GM23338 (cell line): Measurements from ENCODE around the gene VMAC. TPM values are rescaled to one million over a fixed set of nuclear protein-coding genes. Genes with fewer than 3 reads are reported as not detected.
A peak's percentile ranks its signal among the peaks of the same experiment; 100 is the strongest.

Experiments used
- ATAC-seq: fragments of 200-7000 bp; cut with Tn5 transposase; 3 replicates; pipeline ENCODE4 v1.9.1; 2020
- DNase-seq: peaks from one replicate; pipeline ENCODE4 v3.0.0-alpha.2; 2015; ENCODE audit warnings: low spot score
- H2AFZ ChIP-seq: fragments of 200-600 bp; sonication (generic); 2 replicates; pipeline ENCODE4 v1.8.0; 2016; ENCODE audit warnings: antibody characterized with exemption, mild to moderate bottlenecking, moderate library complexity
- H3F3A ChIP-seq: fragments of 200-600 bp; sonication (generic); replicated peaks from 2 replicates; pipeline ENCODE4 v1.8.0; 2017; ENCODE audit warnings: antibody characterized with exemption, mixed run types, low read depth
- H3K27ac ChIP-seq: fragments of 200-600 bp; sonication (generic); 2 replicates; pipeline ENCODE4 v1.6.1; 2016; ENCODE audit warnings: low read depth
- H3K27me3 ChIP-seq: fragments of 200-600 bp; sonication (generic); 2 replicates; pipeline ENCODE4 v1.8.0; 2016; ENCODE audit warnings: mild to moderate bottlenecking, mixed run types, moderate library complexity; ENCODE audit not compliant: insufficient read depth
- H3K36me3 ChIP-seq: fragments of 200-600 bp; sonication (generic); 2 replicates; pipeline ENCODE4 v1.8.0; 2016; ENCODE audit warnings: mild to moderate bottlenecking; ENCODE audit not compliant: insufficient read depth
- H3K4me1 ChIP-seq: fragments of 200-600 bp; sonication (generic); 2 replicates; pipeline ENCODE4 v1.8.0; 2016; ENCODE audit warnings: mild to moderate bottlenecking, moderate library complexity; ENCODE audit not compliant: insufficient read depth
- H3K4me2 ChIP-seq: fragments of 200-600 bp; sonication (generic); 2 replicates; pipeline ENCODE4 v1.7.1; 2017; ENCODE audit warnings: mixed run types
- H3K4me3 ChIP-seq: fragments of 200-600 bp; sonication (generic); 2 replicates; pipeline ENCODE4 v1.6.1; 2016; ENCODE audit warnings: mixed run types
- H3K79me2 ChIP-seq: fragments of 200-600 bp; sonication (generic); replicated peaks from 2 replicates; pipeline ENCODE4 v1.8.0; 2017; ENCODE audit warnings: mild to moderate bottlenecking; ENCODE audit not compliant: insufficient read depth
- H3K9me2 ChIP-seq: fragments of 200-600 bp; sonication (generic); 2 replicates; pipeline ENCODE4 v1.8.0; 2017; ENCODE audit not compliant: insufficient read depth
- H4K20me1 ChIP-seq: fragments of 200-600 bp; sonication (generic); replicated peaks from 2 replicates; pipeline ENCODE4 v1.8.0; 2017; ENCODE audit warnings: mild to moderate bottlenecking; ENCODE audit not compliant: insufficient read depth
- H3K27ac Mint-ChIP-seq: 2 replicates; pipeline ENCODE4 v1.8.0; 2020; ENCODE audit warnings: inconsistent platforms, mild to moderate bottlenecking, moderate library complexity, mixed read lengths
- H3K27me3 Mint-ChIP-seq: 3 replicates; pipeline ENCODE4 v1.8.0; 2022; ENCODE audit warnings: low read depth, mild to moderate bottlenecking, moderate library complexity, mixed read lengths, inconsistent platforms; ENCODE audit not compliant: insufficient read depth, poor library complexity
- H3K36me3 Mint-ChIP-seq: 3 replicates; pipeline ENCODE4 v1.8.0; 2021; ENCODE audit warnings: low read depth, mild to moderate bottlenecking, inconsistent platforms, moderate library complexity, mixed read lengths
- H3K4me1 Mint-ChIP-seq: 3 replicates; pipeline ENCODE4 v1.8.0; 2020; ENCODE audit warnings: mild to moderate bottlenecking, inconsistent platforms, mixed read lengths
- H3K4me3 Mint-ChIP-seq: 3 replicates; pipeline ENCODE4 v1.8.0; 2021; ENCODE audit warnings: moderate library complexity, mild to moderate bottlenecking, inconsistent platforms, mixed read lengths
- H3K9me3 Mint-ChIP-seq: 3 replicates; pipeline ENCODE4 v1.8.0; 2020; ENCODE audit warnings: moderate library complexity, mild to moderate bottlenecking, inconsistent platforms, mixed read lengths
- CREB1 ChIP-seq: fragments of 250-450 bp; sonication (Bioruptor Pico); IDR thresholded peaks from 2 replicates; pipeline ENCODE4 v1.5.0; 2020; ENCODE audit warnings: low read depth, mild to moderate bottlenecking, moderate library complexity
- CTCF ChIP-seq, 2 experiments: fragments of 200-600 bp in 1 of 2; sonication (generic) in 1 of 2; conservative IDR thresholded peaks; 2 replicates each; pipeline versions ENCODE4 v1.5.1 to v1.6.1; 2016 to 2017; ENCODE audit warnings: antibody characterized with exemption in 2 of 2, low read depth in 2 of 2, mild to moderate bottlenecking in 2 of 2, moderate library complexity in 1 of 2
- ETS1 ChIP-seq: IDR thresholded peaks from 2 replicates; pipeline ENCODE4 v1.6.1; 2016; ENCODE audit warnings: antibody characterized with exemption
- EZH2 ChIP-seq: fragments of 200-600 bp; sonication (generic); IDR thresholded peaks from one replicate; pipeline ENCODE4 v1.8.0; 2017; ENCODE audit warnings: antibody characterized with exemption, mild to moderate bottlenecking, low read depth; ENCODE audit not compliant: unreplicated experiment
- EZH2phosphoT487 ChIP-seq: fragments of 200-600 bp; sonication (generic); IDR thresholded peaks from one replicate; pipeline ENCODE4 v1.8.1; 2018; ENCODE audit warnings: antibody characterized with exemption; ENCODE audit not compliant: unreplicated experiment
- JUNB ChIP-seq: IDR thresholded peaks from one replicate; pipeline ENCODE4 v1.6.1; 2016; ENCODE audit warnings: antibody characterized with exemption; ENCODE audit not compliant: unreplicated experiment
- NANOG ChIP-seq: IDR thresholded peaks from 2 replicates; pipeline ENCODE4 v1.6.1; 2016; ENCODE audit warnings: antibody characterized with exemption, borderline replicate concordance
- POLR2AphosphoS5 ChIP-seq: IDR thresholded peaks from 2 replicates; pipeline ENCODE4 v1.6.1; 2016; ENCODE audit warnings: antibody characterized with exemption, low read depth
- REST ChIP-seq: IDR thresholded peaks from one replicate; pipeline ENCODE4 v1.6.1; 2018; ENCODE audit warnings: antibody characterized with exemption; ENCODE audit not compliant: unreplicated experiment
- STAT1 ChIP-seq: IDR thresholded peaks from one replicate; pipeline ENCODE4 v1.6.1; 2016; ENCODE audit warnings: antibody characterized with exemption; ENCODE audit not compliant: unreplicated experiment
- ZNF114 ChIP-seq: fragments of 250-450 bp; sonication (Bioruptor Pico); IDR thresholded peaks from 2 replicates; pipeline ENCODE4 v1.5.0; 2020; ENCODE audit warnings: mild to moderate bottlenecking, moderate library complexity
- ZNF331 ChIP-seq: fragments of 250-450 bp; sonication (Bioruptor Pico); IDR thresholded peaks from 2 replicates; pipeline ENCODE4 v1.5.0; 2020; ENCODE audit warnings: low read depth, mild to moderate bottlenecking, moderate library complexity
- ZNF462 ChIP-seq: fragments of 250-450 bp; sonication (Bioruptor Pico); IDR thresholded peaks from 2 replicates; pipeline ENCODE4 v1.5.0; 2020; ENCODE audit warnings: mild to moderate bottlenecking, moderate library complexity
- polyA plus RNA-seq: library from polyadenylated mRNA; unstranded; fragments of >200 nt; fragmentation: Nextera tagmentation; extraction: Ambion mirVana; gene quantifications from 2 replicates; pipeline ENCODE4 v1.2.1, GENCODE V29; 2016
- total RNA-seq: library from RNA; depleted of rRNA; stranded (reverse); fragments of >200 nt; shearing (Covaris generic); gene quantifications from 2 replicates; pipeline ENCODE4 v1.2.3, GENCODE V29; 2014

VMAC gene
- total and polyA plus RNA-seq, 2 experiments from 2014 or later: 0.79 to 3.7 TPM

- no peak overlapping the region for H3K4me3 Mint-ChIP-seq
- H3F3A ChIP-seq: no peaks in the 10 kb centered on the region
- no peaks in the 10 kb centered on the region for H3K27me3 ChIP-seq
- no peaks in the 10 kb centered on the region for H3K9me2 ChIP-seq
- H3K4me2 ChIP-seq: no peak overlapping the region
- DNase-seq (no peak), ATAC-seq (no peak)
- no peak overlapping the region for H2AFZ ChIP-seq
- H3K27ac Mint-ChIP-seq: peak overlapping the region; percentile 80; the same call in 1 of the 2 replicates
- TF ChIP-seq ETS1 (no peak), NANOG (no peak), JUNB (no peak), ZNF114 (CRISPR knock-in tag) (no peak), ZNF462 (no peak), EZH2 (no peak), CREB1 (CRISPR knock-in tag) (no peak), EZH2phosphoT487 (no peak), CTCF (conservative IDR thresholded peaks at IDR 0.05; ENCODE audit: low read depth in 2 of 2) (no peak), STAT1 (no peak), REST (no peak), POLR2AphosphoS5 (no peak), ZNF331 (CRISPR knock-in tag) (no peak)
- H3K9me3 Mint-ChIP-seq: no peaks in the 10 kb centered on the region
- H3K79me2 ChIP-seq: peaks cover 46% of the 10 kb centered on the region
- H3K36me3 ChIP-seq: peaks cover 8% of the 10 kb centered on the region; the same call in 1 of the 2 replicates
- no peak overlapping the region for H3K27ac ChIP-seq
- H4K20me1 ChIP-seq: peaks cover 29% of the 10 kb centered on the region; the same call in 1 of the 2 replicates
- H3K4me3 ChIP-seq: no peak overlapping the region
- peaks cover 44% of the 10 kb centered on the region for H3K36me3 Mint-ChIP-seq
- H3K27me3 Mint-ChIP-seq: peaks cover 18% of the 10 kb centered on the region
- H3K4me1 Mint-ChIP-seq: peaks cover 5% of the 10 kb centered on the region; the same call in 1 of the 3 replicates
- no peaks in the 10 kb centered on the region for H3K4me1 ChIP-seq
These were observed 31.6 kb downstream of the VMAC start for GRCh38 chr19:5936292-5936592.
